HG02981 (cell line): ENCODE measurements around the gene UBE2G2.

Experiments used
- ATAC-seq: cut with Tn5 transposase; IDR thresholded peaks from one replicate; pipeline ENCODE4 v1.9.1; 2021; ENCODE audit warnings: mild to moderate bottlenecking, moderate library complexity; ENCODE audit not compliant: unreplicated experiment

UBE2G2 gene, protein sequence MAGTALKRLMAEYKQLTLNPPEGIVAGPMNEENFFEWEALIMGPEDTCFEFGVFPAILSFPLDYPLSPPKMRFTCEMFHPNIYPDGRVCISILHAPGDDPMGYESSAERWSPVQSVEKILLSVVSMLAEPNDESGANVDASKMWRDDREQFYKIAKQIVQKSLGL

GRCh38 chr21:44801468-44802395 is at the start of gene UBE2G2:
Gene UBE2G2, minus strand, starts transcription at chr21:44801820. Its CDS starts 72 bp downstream, at chr21:44801748.
- peak; percentile 78 for ATAC-seq

DNA sequence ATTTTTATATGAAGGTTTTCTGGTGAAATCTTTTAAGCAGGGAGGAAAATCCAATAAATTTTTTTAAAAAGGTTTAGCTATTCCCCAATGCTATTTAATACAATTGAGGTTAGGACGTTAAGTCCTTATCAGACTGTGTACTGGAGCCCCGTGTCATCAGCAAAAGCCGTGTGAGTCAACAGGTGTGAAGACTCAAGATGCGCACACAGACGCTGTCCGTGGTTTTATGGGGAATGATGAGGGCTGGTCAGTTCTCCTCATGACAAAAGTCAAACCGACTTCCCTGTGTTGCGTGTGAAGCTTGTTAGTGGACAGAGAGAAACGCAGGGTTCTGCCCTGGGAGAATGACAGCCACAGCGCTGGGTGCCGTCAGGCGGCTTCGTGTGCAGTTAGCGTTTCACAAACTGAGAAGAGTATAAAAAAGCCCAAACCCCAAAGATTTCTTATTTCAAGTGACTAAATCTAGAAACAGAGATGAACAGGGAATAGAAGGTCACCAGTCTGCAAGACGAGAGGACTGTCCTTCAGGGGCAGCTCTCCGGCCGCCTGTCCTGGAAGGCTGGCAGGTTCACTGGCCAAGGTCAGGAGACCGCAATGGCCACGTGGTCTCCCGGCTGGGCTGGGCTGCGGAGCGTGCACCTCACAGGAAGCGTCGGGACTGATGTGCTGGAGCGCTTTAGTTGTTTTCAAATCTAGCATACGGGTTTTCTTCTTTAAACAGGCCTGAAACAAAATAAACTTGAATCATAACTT is 49.5 kb upstream of the UBE2G2 start:
- ATAC-seq = no peak

- ATAC-seq = no peak
These were observed 48.7 kb upstream of the UBE2G2 start for GRCh38 chr21:44850208-44850800.

DNA sequence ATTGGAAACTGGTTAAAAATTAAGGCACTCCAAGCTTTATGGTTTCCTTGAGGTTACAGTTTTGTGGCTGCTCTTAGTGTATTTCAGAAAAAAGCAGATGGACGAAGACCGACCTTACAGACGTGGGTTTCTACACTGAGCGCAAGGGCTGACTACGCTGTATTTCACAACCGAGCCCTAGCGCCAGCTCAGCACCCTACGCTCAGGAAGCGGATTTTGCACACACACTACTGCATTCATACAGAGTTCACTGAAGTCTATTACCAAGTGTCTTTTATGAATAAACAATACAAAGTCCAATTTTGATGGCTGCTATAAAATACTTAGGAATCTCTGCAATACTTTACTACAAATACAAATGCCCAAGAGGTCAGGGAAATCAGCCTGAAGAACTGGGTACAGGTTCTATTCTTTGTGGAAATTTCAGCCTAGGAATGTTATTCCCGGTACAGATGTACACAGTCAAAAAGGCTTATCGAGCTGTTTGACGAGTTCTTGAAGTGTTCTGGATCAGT is 48.1 kb upstream of the UBE2G2 start:
- ATAC-seq = no peak

DNA sequence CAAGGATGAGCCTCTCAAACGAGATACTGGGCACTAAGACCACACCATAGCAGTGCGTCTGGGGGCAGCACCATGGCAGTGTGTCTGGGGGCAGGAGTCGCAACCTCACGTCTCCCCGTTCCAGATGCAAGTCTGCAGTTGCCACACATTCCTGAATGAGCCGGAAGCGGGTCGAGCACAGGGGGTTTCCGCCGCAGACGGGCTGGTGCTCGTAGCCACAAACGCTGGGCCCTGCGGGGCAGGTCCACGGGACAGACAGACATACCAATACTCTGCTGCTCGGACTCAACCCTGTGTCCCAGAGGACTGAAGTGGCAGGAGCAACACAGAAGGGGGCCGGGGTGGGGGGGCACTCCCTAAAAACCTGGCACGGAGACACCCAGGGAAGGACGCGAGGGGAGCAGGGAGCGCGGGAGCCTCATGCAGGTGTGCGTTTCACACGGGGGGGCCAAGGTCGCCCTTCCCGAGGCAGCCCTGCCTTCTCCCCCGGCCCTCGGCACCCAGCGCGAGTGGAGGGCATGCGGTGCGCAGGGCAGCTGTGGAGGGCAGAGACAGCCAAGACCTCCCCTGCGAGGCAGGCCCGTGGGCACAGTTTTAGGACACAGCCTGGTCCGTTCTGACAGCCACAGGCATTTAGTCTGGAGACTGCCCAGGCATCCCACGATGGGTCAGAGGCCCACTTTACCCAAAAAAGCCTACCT is 47.4 kb upstream of the UBE2G2 start:
- no peak for ATAC-seq

GRCh38 chr21:44847261-44848056 is 45.8 kb upstream of the UBE2G2 start:
- ATAC-seq = no peak

DNA sequence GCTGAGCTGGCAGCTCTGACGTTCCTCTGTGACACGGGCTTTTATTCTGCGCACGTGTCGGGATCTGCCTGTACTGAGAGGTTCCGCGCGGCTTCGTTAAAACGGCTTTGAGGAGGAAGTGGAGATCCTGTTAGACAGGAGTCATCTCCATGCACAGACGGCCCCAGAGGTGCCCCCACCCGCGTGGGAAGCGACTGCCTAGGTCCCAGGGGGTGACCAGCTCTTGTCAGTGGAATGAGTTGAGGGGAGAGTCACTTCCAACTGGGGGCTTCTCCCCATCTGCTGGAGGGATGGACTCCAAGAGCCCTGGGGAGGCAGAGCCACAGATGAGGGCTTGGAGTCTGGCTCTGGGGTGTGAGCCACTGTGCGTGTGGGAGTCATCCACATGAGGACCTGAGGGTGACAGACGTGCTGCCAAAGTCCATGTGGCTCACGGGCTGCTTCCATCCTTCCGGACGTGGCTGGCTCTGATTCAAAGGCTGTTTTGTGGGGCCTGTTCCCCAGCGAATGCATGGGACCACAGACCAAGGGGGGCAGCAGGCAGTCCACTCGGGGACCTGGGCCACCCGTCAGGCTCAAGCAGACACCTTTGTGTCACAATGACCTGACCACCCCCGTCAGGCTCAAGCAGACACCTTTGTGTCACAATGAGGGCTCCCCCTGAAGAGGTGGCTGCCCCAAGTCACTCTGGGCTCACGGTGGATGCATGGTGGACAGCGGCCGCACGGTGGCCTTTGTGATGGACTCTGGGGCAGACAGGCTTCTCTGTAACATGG is 45.1 kb upstream of the UBE2G2 start:
- no peak for ATAC-seq

- no peak for ATAC-seq
These were observed 44.5 kb upstream of the UBE2G2 start for GRCh38 chr21:44846224-44846484.

DNA sequence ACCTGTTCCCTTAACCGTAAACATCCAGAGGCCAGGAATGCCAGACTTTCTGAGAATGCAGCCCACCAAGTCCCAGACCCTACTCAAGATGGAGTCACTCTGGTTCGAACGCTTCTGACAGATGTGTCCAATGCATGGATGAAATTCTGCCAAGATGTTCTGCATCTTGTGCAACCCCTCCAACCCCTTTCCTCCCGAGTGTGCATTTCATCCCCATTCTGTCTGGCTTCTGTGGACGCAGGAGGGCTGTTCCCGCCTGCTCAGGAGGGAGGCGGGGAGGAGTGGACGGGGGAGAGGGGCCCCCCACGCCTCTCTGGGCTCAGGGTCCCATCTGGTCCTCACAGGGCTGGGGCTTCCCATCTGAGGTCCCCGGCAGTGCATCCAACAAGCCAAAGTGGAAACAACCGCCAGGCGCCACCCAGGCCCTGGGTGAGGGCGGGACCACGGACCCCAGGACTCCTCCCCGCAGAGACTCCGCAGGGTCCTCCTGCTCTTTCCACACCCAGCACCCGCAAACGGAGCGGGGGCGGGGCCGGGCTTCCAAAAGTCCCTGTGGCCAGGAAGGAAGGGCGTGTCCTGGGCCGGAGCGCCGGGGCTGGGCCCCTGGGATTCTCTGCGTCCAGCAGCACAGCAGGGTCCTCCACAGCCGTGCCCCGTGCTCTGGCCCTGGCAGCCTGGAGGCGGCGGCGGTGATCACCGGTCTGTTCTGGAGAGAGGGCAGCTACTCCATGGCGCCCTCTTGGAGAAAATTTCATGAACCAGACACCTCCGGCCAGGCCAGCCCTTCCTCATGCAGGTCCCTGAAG is 44.0 kb upstream of the UBE2G2 start:
- peak; percentile 65 for ATAC-seq

DNA sequence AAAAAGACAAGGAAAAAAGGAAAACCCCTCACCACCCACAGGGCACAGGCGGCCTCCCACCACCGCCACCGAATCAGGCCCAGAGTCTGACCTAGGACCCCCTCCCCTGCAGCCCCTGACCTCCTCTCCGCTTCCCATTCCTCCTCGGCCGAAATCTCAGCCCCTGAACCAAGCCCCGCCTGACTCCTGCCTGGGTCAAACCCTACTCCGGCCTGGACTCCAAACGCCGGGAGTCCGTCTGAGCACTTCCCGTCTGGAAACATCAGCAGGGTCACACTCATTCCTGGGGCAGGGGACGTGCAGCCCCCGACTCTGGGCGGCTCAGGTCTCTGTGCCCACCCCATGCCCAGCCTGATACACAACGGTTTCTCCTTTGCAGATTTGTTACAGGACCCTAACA is 42.6 kb upstream of the UBE2G2 start:
- no peak for ATAC-seq

- ATAC-seq = no peak
These were observed 41.3 kb upstream of the UBE2G2 start for GRCh38 chr21:44842721-44843445.

- ATAC-seq = no peak
These were observed 40.5 kb upstream of the UBE2G2 start for GRCh38 chr21:44842087-44842486.

DNA sequence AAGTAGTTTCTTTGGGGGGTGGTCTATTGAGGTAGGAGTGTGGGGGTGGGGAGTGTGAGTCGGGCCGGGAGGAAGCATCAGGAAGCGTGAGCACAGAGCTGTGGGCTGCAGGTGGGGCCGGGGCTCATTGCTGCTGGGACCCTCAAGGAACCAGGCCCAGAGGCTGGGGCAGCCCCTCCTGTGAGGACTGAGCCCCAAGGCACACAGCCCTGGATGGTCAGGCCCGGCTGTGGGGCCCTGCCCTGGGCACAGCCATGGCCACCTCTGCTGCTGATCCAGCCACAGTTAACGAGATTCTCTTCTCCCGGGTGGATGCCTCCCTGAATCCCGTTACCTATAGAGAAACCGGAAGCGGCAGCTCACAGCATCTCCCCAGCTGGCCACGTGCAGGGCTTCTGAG is 39.2 kb upstream of the UBE2G2 start:
- ATAC-seq = no peak

- ATAC-seq = no peak
These were observed 37.3 kb upstream of the UBE2G2 start for GRCh38 chr21:44838951-44839350.

- ATAC-seq = no peak
These were observed 36.6 kb upstream of the UBE2G2 start for GRCh38 chr21:44838039-44838895.

DNA sequence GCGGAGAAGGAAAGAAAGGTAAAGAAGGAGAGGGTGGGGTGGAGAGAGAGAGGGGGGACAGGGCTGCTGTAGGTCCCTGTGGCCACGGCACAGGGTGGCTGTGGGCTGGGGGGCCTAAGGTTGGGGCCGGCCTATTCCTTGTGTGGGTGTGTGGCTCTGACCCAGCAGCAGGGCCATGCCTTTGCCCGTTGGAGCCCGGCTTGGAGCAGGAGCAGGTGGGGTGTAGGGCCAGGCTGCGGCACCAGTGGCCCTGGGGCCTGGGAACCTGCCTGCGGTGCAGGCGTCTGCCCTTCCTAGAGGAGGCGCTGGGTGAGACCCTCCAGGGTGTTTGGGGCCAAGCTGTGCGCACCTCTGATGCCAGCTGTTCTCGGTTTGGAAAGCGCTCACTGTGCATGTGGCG is 35.9 kb upstream of the UBE2G2 start:
- no peak for ATAC-seq
